Activated naive CD8-positive, alpha-beta T cell treated with anti-CD3 and anti-CD28 coated beads for 36 hours (primary cell): ENCODE data around the gene NCLN. TPM values are rescaled to one million over a fixed set of nuclear protein-coding genes. Genes with fewer than 3 reads are reported as not detected.
"Not testable (repeated sequence)": the region's sequence is repeated elsewhere in the genome, so short reads cannot be mapped to it uniquely, and the experiment has no call there.

Experiments
- DNase-seq: peaks from one replicate; pipeline ENCODE4 v3.0.0; 2021
- H3K27ac Mint-ChIP-seq: one replicate; pipeline ENCODE4 v1.8.0; 2022; ENCODE audit warnings: mild to moderate bottlenecking, moderate library complexity, mixed read lengths
- H3K27me3 Mint-ChIP-seq: one replicate; pipeline ENCODE4 v1.8.0; 2022; ENCODE audit warnings: mild to moderate bottlenecking, mixed read lengths
- H3K36me3 Mint-ChIP-seq: one replicate; pipeline ENCODE4 v1.8.0; 2021; ENCODE audit warnings: mild to moderate bottlenecking, mixed read lengths
- H3K4me1 Mint-ChIP-seq: one replicate; pipeline ENCODE4 v1.8.0; 2021; ENCODE audit warnings: mixed read lengths
- H3K4me3 Mint-ChIP-seq: one replicate; pipeline ENCODE4 v1.8.0; 2022; ENCODE audit warnings: mild to moderate bottlenecking, moderate library complexity, mixed read lengths
- H3K9me3 Mint-ChIP-seq: one replicate; pipeline ENCODE4 v1.8.0; 2022; ENCODE audit warnings: mixed read lengths
- total RNA-seq, 2 experiments: library from RNA; stranded (reverse); gene quantifications; one replicate each; pipeline ENCODE4 v1.2.3, GENCODE V29; 2021

The NCLN gene
- total RNA-seq, 2 experiments from 2014 or later = 86.5 to 91.3 TPM

DNA sequence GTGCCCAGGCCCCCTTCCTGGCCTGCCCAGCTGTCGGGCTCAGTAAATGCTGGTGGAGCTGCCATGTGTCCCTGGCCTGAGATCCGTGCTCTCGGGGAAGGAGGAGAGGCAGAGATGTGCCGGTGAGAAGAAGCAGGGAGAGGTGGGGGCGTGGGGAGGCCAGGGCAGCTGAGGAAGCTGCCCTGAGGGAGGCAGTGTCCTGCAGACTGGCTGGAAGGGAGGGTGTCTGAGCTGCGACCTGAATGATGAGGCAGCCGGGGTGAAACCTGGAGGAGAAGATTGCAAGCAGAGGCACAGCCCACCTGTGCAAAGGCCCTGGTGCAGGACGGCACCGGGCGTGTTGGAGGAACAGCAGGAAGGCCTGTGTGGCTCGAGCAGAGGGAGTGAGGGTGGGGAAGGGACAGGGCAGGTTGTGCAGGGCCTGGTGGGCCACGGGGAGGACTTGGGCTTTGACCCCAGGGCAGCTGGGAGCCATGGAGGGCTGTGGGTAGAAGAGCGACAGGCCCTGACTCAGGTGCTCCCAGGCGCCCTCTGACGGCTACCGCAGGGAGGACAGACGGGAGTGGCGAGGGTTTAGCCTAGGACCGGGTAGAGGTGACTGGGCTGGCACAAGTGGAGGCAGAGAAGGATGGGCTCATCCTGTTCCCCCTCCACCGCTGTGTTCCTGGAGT is 24.8 kb downstream of the NCLN start:
- Mint-ChIP-seq H3K27me3 (no peaks in the 10 kb centered on the region), H3K4me1 (peaks cover 1% of the 10 kb centered on the region), H3K27ac (peak overlapping the region; percentile 34), H3K9me3 (no peaks in the 10 kb centered on the region), H3K4me3 (no peak overlapping the region), H3K36me3 (no peaks in the 10 kb centered on the region)
- peak; percentile 73 for DNase-seq

DNA sequence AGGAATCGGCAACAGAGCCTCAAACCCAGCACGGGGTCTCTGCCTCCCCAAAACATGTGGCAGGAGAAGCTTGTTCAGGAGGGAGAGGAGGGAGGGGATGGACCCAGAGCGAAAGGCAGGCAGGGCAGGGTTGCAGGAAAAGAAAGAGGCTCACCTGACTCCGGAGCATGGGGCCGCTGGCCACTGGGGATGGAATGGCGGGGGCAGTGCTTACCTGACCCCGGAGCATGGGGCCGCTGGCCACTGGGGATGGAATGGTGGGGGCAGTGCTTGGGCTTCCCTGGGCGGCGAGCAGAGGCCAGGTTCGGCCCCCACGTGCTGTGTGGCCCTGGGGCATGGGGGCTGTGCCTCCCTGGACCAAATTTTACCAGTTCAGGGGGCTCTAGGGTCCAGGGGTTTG is 25.5 kb downstream of the NCLN start:
- Mint-ChIP-seq H3K27ac (no peak overlapping the region), H3K4me3 (no peak overlapping the region), H3K4me1 (peaks cover 1% of the 10 kb centered on the region), H3K27me3 (no peaks in the 10 kb centered on the region), H3K36me3 (no peaks in the 10 kb centered on the region), H3K9me3 (no peaks in the 10 kb centered on the region)
- DNase-seq = no peak

DNA sequence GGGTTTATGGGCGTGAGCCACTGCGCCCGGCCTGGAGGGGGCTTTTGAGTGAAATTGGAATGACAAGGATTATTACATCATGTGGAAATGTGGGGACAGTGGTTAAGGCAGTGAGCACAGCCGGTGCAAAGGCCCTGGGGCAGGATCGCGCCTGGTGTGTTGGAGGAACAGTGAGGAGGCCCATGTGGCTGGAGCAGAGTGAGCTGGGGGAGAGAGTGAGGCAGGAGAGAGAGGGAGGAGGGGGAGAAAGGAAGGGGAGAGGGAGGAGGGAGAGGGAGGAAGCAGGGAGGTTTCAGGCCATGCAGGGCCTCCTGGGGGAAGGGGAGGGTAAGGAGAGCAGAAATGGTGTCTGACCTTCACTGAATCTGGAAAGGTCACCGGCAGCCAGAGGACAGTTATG is 27.4 kb downstream of the NCLN start:
- H3K4me3 Mint-ChIP-seq = no peak overlapping the region
- peaks cover 4% of the 10 kb centered on the region for H3K36me3 Mint-ChIP-seq
- no peaks in the 10 kb centered on the region for H3K9me3 Mint-ChIP-seq
- no peak for DNase-seq
- peak overlapping the region; percentile 10 for H3K27ac Mint-ChIP-seq
- no peaks in the 10 kb centered on the region for H3K27me3 Mint-ChIP-seq
- peaks cover 1% of the 10 kb centered on the region for H3K4me1 Mint-ChIP-seq

DNA sequence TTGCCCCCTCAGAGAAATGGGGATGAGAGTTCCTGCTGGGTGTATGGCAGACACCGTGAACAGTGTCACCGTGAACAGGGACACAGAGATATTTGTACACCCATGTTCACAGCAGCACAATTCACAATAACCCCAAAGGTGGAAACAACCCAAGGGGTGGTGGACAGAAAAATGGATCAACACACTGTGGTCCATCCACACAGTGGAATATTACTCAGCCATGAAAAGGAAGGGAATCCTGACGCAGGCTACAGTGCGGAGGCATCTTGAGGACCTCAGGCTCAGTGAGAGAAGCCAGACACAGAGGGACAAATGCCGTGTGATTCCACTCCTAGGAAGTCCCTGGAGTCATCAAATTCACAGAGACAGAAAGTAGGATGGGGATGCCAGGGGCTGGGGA is 31.1 kb downstream of the NCLN start:
- no peak overlapping the region for H3K4me3 Mint-ChIP-seq
- DNase-seq = no peak
- H3K27ac Mint-ChIP-seq = no peak overlapping the region
- H3K36me3 Mint-ChIP-seq = peaks cover 4% of the 10 kb centered on the region
- no peaks in the 10 kb centered on the region for H3K9me3 Mint-ChIP-seq
- no peaks in the 10 kb centered on the region for H3K27me3 Mint-ChIP-seq
- no peaks in the 10 kb centered on the region for H3K4me1 Mint-ChIP-seq

DNA sequence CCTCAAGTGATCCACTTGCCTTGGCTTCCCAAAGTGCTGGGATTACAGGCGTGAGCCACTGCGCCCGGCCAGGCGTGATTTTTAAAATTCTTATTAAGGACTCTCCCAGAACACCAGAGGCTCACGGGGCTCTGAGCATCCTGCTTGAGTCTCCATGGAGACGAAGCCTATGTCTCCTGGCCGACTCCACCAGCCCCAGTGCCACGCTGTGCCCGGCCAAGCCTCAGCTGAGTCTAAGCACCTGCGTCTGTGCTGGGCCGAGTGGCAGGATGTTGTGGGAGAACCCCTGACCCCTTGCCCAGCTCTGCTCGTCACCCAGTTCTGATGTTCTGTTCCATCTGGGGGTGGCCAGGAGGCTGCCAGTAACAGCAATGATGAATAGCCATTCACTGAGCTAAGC is 34.8 kb downstream of the NCLN start:
- DNase-seq = no peak
- Mint-ChIP-seq H3K4me1 (no peaks in the 10 kb centered on the region), H3K9me3 (no peaks in the 10 kb centered on the region), H3K27me3 (no peaks in the 10 kb centered on the region), H3K27ac (no peak overlapping the region), H3K4me3 (no peak overlapping the region), H3K36me3 (peaks cover 4% of the 10 kb centered on the region)

DNA sequence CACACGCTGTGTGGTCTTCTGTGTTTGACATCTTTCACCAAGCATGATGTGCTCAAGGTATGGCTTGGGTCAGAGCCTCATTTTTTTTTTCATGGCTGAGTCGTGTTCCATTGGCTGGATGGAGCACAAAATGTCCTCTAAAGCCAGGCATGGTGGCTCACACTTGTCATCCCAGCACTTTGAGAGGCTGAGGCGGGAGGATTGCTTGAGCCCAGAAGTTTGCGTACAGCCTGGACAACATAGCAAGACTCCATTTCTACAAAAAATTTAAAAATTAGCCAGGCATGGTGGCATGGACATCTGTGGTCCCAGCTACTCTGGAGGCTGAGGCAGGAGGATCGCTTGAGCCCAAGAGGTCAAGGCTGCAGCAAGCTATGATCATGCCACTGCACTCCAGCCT is 35.8 kb downstream of the NCLN start:
- not testable (repeated sequence) for H3K4me1 Mint-ChIP-seq, DNase-seq, H3K9me3 Mint-ChIP-seq, H3K36me3 Mint-ChIP-seq, H3K27me3 Mint-ChIP-seq, H3K27ac Mint-ChIP-seq, H3K4me3 Mint-ChIP-seq

DNA sequence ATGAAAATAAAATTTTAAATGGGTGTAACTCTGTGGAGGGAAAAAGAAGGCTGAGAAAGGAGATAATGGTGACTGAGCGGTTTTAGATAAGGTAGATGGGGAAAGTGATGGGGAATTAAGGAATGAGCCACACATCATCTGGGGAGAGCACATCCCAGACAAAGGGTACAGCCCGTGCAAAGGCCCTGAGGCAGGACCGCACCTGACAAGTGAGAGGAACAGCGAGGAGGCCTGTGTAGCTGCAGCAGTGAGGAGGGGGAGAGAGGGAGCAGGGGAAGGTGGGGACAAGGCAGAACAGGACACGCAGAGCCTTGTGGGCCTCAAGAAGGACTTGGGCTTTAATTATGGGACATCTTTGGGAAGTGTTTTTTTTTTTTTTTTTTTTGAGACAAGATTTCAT is 37.0 kb downstream of the NCLN start:
- Mint-ChIP-seq H3K36me3 (no peaks in the 10 kb centered on the region), H3K9me3 (no peaks in the 10 kb centered on the region), H3K4me3 (no peak overlapping the region), H3K4me1 (no peaks in the 10 kb centered on the region), H3K27ac (no peak overlapping the region), H3K27me3 (peaks cover 19% of the 10 kb centered on the region)
- DNase-seq = no peak

DNA sequence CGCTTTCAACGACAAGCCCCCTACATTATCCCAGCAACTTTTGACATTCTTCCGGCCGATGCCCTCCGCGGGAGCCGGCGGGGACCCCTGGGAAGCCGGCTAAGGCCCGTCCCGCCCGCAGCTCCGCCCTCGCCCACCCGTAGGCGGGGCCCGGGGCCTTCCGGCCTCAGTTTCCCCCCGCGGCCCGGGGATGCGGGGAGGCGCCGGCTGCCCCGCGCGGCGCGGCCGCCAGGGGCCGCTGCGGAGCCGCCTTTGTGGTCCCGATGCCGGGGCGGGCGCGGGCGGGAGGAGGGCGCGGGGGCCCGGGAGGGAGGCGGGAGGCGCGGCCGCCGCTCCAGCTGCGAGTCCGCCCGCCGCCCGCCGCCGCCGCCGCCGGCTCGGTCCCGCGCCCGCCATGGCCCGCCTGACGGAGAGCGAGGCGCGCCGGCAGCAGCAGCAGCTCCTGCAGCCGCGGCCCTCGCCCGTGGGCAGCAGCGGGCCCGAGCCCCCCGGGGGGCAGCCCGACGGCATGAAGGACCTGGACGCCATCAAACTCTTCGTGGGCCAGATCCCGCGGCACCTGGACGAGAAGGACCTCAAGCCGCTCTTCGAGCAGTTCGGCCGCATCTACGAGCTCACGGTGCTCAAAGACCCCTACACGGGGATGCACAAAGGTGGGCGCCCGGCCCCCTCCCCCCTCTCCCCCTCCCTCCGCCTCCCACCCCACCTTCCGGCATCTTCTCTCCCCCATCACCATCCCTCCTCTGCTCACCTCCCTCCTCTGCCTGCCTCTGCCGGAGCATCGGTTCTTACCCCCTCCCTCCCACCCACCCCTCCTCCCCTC is 38.8 kb downstream of the NCLN start, which contains the start of gene CELF5:
Gene CELF5 (plus strand): TSS at position 316 of the 823 bp plus-strand sequence. CDS start 79 bp downstream, at position 395.
- peaks cover 30% of the 10 kb centered on the region for H3K27me3 Mint-ChIP-seq

DNA sequence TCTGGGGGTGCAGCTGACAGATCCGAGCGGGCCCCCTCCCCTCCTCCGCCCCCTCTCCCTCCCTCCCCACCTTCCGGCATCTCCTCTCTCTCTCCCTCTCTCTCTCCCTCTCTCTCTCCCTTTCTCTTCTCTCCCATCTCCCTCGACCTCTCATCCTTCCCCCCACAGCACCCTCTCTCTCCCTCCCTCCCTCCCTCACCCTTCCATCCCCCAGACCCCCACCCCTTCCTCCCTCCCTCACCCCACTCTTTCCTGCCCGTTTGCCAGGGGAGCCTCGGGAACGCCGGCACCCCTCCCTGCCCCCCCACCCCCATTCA is 39.4 kb downstream of the NCLN start:
- no peaks in the 10 kb centered on the region for H3K4me1 Mint-ChIP-seq
- H3K9me3 Mint-ChIP-seq = no peaks in the 10 kb centered on the region
- H3K4me3 Mint-ChIP-seq = no peak overlapping the region
- peaks cover 30% of the 10 kb centered on the region for H3K27me3 Mint-ChIP-seq
- no peak for DNase-seq
- no peak overlapping the region for H3K27ac Mint-ChIP-seq
- H3K36me3 Mint-ChIP-seq = no peaks in the 10 kb centered on the region

More for the DNA sequence above, 38.8 kb downstream of the NCLN start, which contains the start of gene CELF5:
- H3K36me3 Mint-ChIP-seq = no peaks in the 10 kb centered on the region
- no peak within 1 kb of the TSS for H3K27ac Mint-ChIP-seq
- H3K4me1 Mint-ChIP-seq = no peaks in the 10 kb centered on the region
- peak; percentile 70 for DNase-seq
- no peak within 1 kb of the TSS for H3K4me3 Mint-ChIP-seq
- H3K9me3 Mint-ChIP-seq = no peaks in the 10 kb centered on the region

DNA sequence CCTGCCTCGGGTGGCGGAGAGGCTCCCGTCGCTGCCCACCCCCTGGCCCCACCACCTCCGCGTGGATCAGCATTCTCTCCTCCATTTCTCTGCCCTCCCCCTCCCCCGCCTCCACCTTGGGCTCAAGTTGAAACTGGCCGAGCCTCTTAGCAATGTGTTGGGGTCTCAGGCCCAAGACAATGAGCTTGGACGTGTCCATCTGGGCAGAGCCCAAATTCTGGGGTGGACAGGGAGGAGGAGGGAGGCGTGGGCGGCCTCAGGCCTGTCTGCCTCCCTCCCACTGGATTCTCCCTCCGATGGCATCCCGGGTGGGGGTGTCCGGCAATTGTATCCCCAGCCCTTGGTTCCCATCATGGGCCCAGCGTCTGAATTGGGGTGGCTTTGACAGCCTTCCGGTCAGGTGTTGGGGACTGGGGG is 40.0 kb downstream of the NCLN start:
- H3K36me3 Mint-ChIP-seq = no peaks in the 10 kb centered on the region
- H3K4me3 Mint-ChIP-seq = no peak overlapping the region
- no peaks in the 10 kb centered on the region for H3K4me1 Mint-ChIP-seq
- DNase-seq = no peak
- H3K27me3 Mint-ChIP-seq = peaks cover 30% of the 10 kb centered on the region
- no peak overlapping the region for H3K27ac Mint-ChIP-seq
- H3K9me3 Mint-ChIP-seq = no peaks in the 10 kb centered on the region

DNA sequence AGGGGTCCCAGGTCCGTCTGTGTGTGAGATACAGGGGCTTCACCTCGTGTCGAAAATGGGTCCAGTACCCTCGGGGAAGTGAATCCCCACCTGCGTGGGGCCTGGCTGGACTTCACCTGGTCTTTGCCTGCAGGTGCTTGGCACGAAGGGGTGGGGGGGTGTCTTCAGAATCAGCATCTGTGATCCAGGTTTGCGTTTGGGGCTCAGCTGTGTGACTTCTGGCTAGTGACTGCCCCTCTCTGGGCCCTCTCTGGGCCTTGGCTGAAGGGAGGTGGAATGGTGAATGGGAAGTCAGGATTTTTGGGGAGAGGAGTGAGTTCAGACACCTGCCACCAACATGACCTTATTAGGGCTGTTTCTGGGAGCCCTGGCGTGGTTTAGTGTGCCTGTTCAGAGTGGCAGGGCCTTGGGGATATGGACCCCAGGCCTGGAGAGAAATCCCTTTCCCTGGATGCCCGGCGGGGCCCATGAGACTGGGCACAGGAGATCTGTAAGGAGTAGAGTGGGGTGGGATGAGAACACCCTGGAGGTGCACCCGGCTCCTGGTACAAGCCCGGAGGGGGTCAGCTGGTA is 41.4 kb downstream of the NCLN start:
- no peaks in the 10 kb centered on the region for H3K36me3 Mint-ChIP-seq
- no peak overlapping the region for H3K27ac Mint-ChIP-seq
- no peak overlapping the region for H3K4me3 Mint-ChIP-seq
- no peaks in the 10 kb centered on the region for H3K9me3 Mint-ChIP-seq
- H3K27me3 Mint-ChIP-seq = peaks cover 30% of the 10 kb centered on the region
- no peak for DNase-seq
- H3K4me1 Mint-ChIP-seq = no peaks in the 10 kb centered on the region

DNA sequence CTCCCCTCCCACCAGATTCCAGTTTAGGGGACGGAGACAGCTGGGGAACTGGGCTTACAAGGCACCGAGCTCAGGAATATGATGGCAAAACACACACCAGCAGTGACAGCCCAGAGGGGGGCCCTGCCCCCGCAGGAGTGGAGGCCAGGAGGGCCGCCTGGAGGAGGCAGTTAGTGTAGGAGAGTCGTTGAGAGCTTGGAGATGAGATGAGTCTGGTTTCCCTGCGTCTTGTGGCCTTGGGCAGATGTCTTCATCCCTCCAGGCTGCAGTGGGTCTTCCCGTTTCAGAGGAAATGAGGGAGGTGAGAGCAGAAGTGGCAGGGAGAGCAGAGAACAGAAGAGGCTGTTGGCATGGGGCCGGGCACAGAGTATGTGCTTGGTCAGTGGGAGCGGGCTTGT is 43.6 kb downstream of the NCLN start:
- Mint-ChIP-seq H3K9me3 (no peaks in the 10 kb centered on the region), H3K36me3 (no peaks in the 10 kb centered on the region)
- no peak for DNase-seq

DNA sequence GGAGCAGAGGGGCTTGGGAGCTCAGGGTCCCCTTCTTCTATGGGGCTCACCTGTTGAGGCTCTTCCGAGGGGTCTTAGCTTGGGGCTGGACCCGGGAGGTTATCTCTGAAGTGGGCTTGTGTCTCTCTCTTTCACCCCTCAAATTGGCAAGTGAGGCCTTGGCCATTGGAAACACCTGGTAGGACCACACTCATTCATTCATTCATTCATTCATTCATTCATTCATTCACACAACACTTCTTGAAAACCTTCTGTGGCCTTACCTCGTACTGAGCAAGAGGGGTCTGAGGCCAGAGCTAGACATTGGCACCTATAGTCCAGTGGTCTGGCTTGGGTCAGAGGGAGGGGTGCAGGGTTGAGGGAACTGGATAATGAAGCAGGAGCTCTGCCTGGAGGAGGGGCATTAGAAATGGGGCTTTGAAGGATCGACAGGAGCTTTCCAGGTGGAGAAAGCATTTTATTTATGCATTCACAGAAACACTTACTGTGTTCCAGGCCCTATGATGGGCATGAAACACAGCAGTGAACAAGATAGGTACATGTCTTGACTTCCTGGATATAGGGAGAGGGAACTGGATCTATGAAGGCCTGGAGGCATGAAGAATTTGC is 44.3 kb downstream of the NCLN start:
- H3K4me3 Mint-ChIP-seq = no peak overlapping the region
- H3K9me3 Mint-ChIP-seq = no peaks in the 10 kb centered on the region
- no peaks in the 10 kb centered on the region for H3K4me1 Mint-ChIP-seq
- H3K36me3 Mint-ChIP-seq = no peaks in the 10 kb centered on the region
- DNase-seq = no peak
- peaks cover 34% of the 10 kb centered on the region for H3K27me3 Mint-ChIP-seq
- H3K27ac Mint-ChIP-seq = no peak overlapping the region

More for the DNA sequence above, 43.6 kb downstream of the NCLN start:
- Mint-ChIP-seq H3K4me3 (no peak overlapping the region), H3K27ac (no peak overlapping the region), H3K4me1 (no peaks in the 10 kb centered on the region), H3K27me3 (peaks cover 30% of the 10 kb centered on the region)

DNA sequence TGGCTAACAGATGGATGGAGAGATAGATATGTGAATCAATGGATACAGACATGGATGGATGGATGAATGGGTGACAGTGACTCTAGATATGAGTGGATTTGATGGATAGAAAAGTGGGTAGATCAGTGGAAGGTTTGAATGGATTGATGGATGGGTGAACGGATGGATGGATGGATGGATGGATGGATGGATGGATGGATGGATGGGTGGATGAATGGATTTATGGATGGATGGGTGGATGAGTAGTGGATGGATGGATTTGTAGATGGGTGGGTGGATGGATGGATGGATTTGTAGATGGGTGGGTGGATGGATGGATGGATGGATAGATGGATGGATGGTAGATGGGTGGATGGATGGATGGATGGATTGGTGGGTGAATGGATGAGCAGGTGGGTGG is 45.6 kb downstream of the NCLN start:
- Mint-ChIP-seq H3K4me1 (no peaks in the 10 kb centered on the region), H3K9me3 (no peaks in the 10 kb centered on the region), H3K4me3 (no peak overlapping the region), H3K36me3 (no peaks in the 10 kb centered on the region), H3K27ac (no peak overlapping the region), H3K27me3 (peaks cover 29% of the 10 kb centered on the region)
- no peak for DNase-seq

DNA sequence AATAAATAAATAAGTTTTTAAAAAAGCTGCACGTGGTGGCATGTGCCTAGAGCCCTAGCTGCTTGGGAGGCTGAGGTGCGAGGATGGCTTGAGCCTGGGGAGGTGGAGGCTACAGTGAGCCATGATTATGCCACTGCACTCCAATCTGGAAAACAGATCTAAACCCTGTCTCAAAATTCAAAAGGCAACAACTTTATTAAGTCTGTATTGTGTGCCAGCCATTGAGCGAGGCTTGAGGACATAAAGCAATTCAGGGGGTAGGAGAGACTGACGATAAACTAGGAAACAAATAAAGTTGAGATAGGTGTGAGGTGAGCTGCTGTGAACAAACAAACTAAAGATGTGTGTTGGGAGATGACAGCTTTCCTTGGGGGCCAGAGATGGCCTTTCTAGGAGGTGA is 47.4 kb downstream of the NCLN start:
- Mint-ChIP-seq H3K27me3 (peaks cover 12% of the 10 kb centered on the region), H3K36me3 (no peaks in the 10 kb centered on the region), H3K4me3 (no peak overlapping the region), H3K4me1 (no peaks in the 10 kb centered on the region), H3K9me3 (no peaks in the 10 kb centered on the region), H3K27ac (no peak overlapping the region)
- DNase-seq = no peak
